Mesenchymal stem cell (in vitro differentiated cells and primary cell): ENCODE data around the gene LAMB4.

Experiments used
- DNase-seq: peaks from one replicate; pipeline ENCODE4 v3.0.0-alpha.2; 2013
- H2AFZ ChIP-seq: one replicate; pipeline ENCODE4 v1.6.1; 2013; ENCODE audit warnings: low read depth, mild to moderate bottlenecking, control low read depth, inconsistent platforms, low read length, moderate library complexity
- H2AK5ac ChIP-seq: 2 replicates; pipeline ENCODE4 v1.6.1; 2013; ENCODE audit warnings: low read length, moderate library complexity, mild to moderate bottlenecking, inconsistent platforms; ENCODE audit not compliant: severe bottlenecking
- H2BK120ac ChIP-seq: one replicate; pipeline ENCODE4 v1.6.1; 2013; ENCODE audit warnings: low read depth, mild to moderate bottlenecking, inconsistent platforms, low read length, moderate library complexity
- H2BK12ac ChIP-seq, 2 experiments: one replicate each; pipeline ENCODE4 v1.6.1; 2013; ENCODE audit warnings: inconsistent platforms in 2 of 2, low read length in 2 of 2, mild to moderate bottlenecking in 2 of 2, moderate library complexity in 2 of 2, control low read depth in 1 of 2
- H2BK15ac ChIP-seq: one replicate; pipeline ENCODE4 v1.6.1; 2013; ENCODE audit warnings: mild to moderate bottlenecking, low read depth, inconsistent platforms; ENCODE audit not compliant: poor library complexity, severe bottlenecking
- H2BK5ac ChIP-seq: 2 replicates; pipeline ENCODE4 v1.6.1; 2013; ENCODE audit warnings: low read depth, mild to moderate bottlenecking, low read length, control low read depth, inconsistent platforms; ENCODE audit not compliant: poor library complexity, severe bottlenecking
- H3K14ac ChIP-seq, 2 experiments: one replicate each; pipeline ENCODE4 v1.6.1; 2013; ENCODE audit warnings: inconsistent platforms in 2 of 2, low read length in 2 of 2, control low read depth in 1 of 2, mild to moderate bottlenecking in 1 of 2, moderate library complexity in 1 of 2
- H3K18ac ChIP-seq, 2 experiments: one replicate each; pipeline ENCODE4 v1.6.1; 2013; ENCODE audit warnings: inconsistent platforms in 2 of 2, low read length in 2 of 2, control low read depth in 1 of 2, low read depth in 1 of 2, mild to moderate bottlenecking in 1 of 2
- H3K23ac ChIP-seq, 2 experiments: one replicate each; pipeline ENCODE4 v1.6.1; 2013; ENCODE audit warnings: inconsistent platforms in 2 of 2, low read length in 2 of 2, mild to moderate bottlenecking in 2 of 2, moderate library complexity in 2 of 2, control low read depth in 1 of 2
- H3K27ac ChIP-seq: 2 replicates; pipeline ENCODE4 v1.5.1; 2013; ENCODE audit warnings: mild to moderate bottlenecking, moderate library complexity, low read length, control low read depth, inconsistent platforms; ENCODE audit not compliant: poor library complexity, severe bottlenecking
- H3K27me3 ChIP-seq, 2 experiments: 2 replicates each; pipeline versions ENCODE4 v1.6.1 to v1.7.0; 2013; ENCODE audit warnings: low read length in 2 of 2, mild to moderate bottlenecking in 2 of 2, moderate library complexity in 2 of 2, control low read depth in 1 of 2, inconsistent platforms in 1 of 2; ENCODE audit not compliant: control insufficient read depth in 1 of 2, insufficient read depth in 1 of 2
- H3K36me3 ChIP-seq, 2 experiments: 2 replicates each; pipeline versions ENCODE4 v1.6.1 to v1.7.0; 2013; ENCODE audit warnings: low read length in 2 of 2, control low read depth in 1 of 2, inconsistent platforms in 1 of 2, low read depth in 1 of 2, mild to moderate bottlenecking in 1 of 2; ENCODE audit not compliant: insufficient read depth in 2 of 2, control insufficient read depth in 1 of 2
- H3K4ac ChIP-seq, 2 experiments: one replicate each; pipeline ENCODE4 v1.6.1; 2013; ENCODE audit warnings: inconsistent platforms in 2 of 2, low read length in 2 of 2, mild to moderate bottlenecking in 2 of 2, moderate library complexity in 2 of 2, control low read depth in 1 of 2, low read depth in 1 of 2
- H3K4me1 ChIP-seq: 2 replicates; pipeline ENCODE4 v1.6.1; 2013; ENCODE audit warnings: low read depth, low read length, control low read depth; ENCODE audit not compliant: control insufficient read depth, insufficient read depth
- H3K4me2 ChIP-seq: 2 replicates; pipeline ENCODE4 v1.6.1; 2013; ENCODE audit warnings: low read length, mild to moderate bottlenecking, inconsistent platforms; ENCODE audit not compliant: poor library complexity, severe bottlenecking
- H3K4me3 ChIP-seq, 2 experiments: 2 replicates each; pipeline versions ENCODE4 v1.5.1 to v1.7.0; 2013; ENCODE audit warnings: low read length in 2 of 2, mild to moderate bottlenecking in 2 of 2, control low read depth in 1 of 2, low read depth in 1 of 2; ENCODE audit not compliant: insufficient read depth in 1 of 2
- H3K79me1 ChIP-seq: replicated peaks from 2 replicates; pipeline ENCODE4 v1.6.1; 2013; ENCODE audit warnings: mild to moderate bottlenecking, control low read depth, low read length, inconsistent platforms; ENCODE audit not compliant: poor library complexity, severe bottlenecking
- H3K9ac ChIP-seq: 2 replicates; pipeline ENCODE4 v1.7.0; 2013; ENCODE audit warnings: mild to moderate bottlenecking, low read length, moderate library complexity
- H3K9me3 ChIP-seq: 2 replicates; pipeline ENCODE4 v1.7.0; 2013; ENCODE audit warnings: mild to moderate bottlenecking, low read length; ENCODE audit not compliant: control insufficient read depth
- H4K8ac ChIP-seq: one replicate; pipeline ENCODE4 v1.6.1; 2013; ENCODE audit warnings: inconsistent platforms, mild to moderate bottlenecking, low read length, moderate library complexity
- H4K91ac ChIP-seq: one replicate; pipeline ENCODE4 v1.6.1; 2013; ENCODE audit warnings: mild to moderate bottlenecking, low read length, inconsistent platforms
- WGBS: methylation state at CpG from one replicate; pipeline ENCODE4 v1.1.7; 2013; ENCODE audit warnings: mixed read lengths; 5-methylcytosine and 5-hydroxymethylcytosine counted together

LAMB4 gene

GRCh38 chr7:108048422-108048821 lies 81.7 kb downstream of the LAMB4 start:
- H3K14ac ChIP-seq = no peak overlapping the region
- H3K23ac ChIP-seq = no peak overlapping the region
- no peak overlapping the region for H3K4me3 ChIP-seq
- no peak overlapping the region for H2BK5ac ChIP-seq
- no peaks in the 10 kb centered on the region for H3K4me1 ChIP-seq
- H3K4ac ChIP-seq = no peak overlapping the region
- H2BK15ac ChIP-seq = no peak overlapping the region
- H4K8ac ChIP-seq = no peak overlapping the region
- no peaks in the 10 kb centered on the region for H3K36me3 ChIP-seq
- no peak overlapping the region for H2AK5ac ChIP-seq
- no peak overlapping the region for H2AFZ ChIP-seq
- no peak overlapping the region for H3K4me2 ChIP-seq
- H3K18ac ChIP-seq = no peak overlapping the region
- no peaks in the 10 kb centered on the region for H3K79me1 ChIP-seq
- no peaks in the 10 kb centered on the region for H3K27me3 ChIP-seq
- H3K9me3 ChIP-seq = no peaks in the 10 kb centered on the region
- no peak overlapping the region for H3K9ac ChIP-seq
- H2BK12ac ChIP-seq = no peak overlapping the region
- H2BK120ac ChIP-seq = no peak overlapping the region
- 90% methylated on average over 3 of the region's 3 CpGs for WGBS
- DNase-seq = no peak
- no peak overlapping the region for H4K91ac ChIP-seq
- no peak overlapping the region for H3K27ac ChIP-seq

- Histone ChIP-seq H2BK120ac (no peak overlapping the region), H3K9ac (no peak overlapping the region), H2AFZ (no peak overlapping the region), H3K36me3 (no peaks in the 10 kb centered on the region), H3K18ac (no peak overlapping the region), H4K8ac (no peak overlapping the region), H3K79me1 (no peaks in the 10 kb centered on the region), H2BK12ac (no peak overlapping the region), H2AK5ac (no peak overlapping the region), H3K23ac (no peak overlapping the region), H3K27me3 (no peaks in the 10 kb centered on the region), H3K4me1 (no peaks in the 10 kb centered on the region), H3K4ac (no peak overlapping the region), H2BK15ac (no peak overlapping the region), H3K4me2 (no peak overlapping the region), H3K9me3 (no peaks in the 10 kb centered on the region), H3K4me3 (no peak overlapping the region), H3K14ac (no peak overlapping the region), H3K27ac (no peak overlapping the region), H2BK5ac (no peak overlapping the region), H4K91ac (no peak overlapping the region)
- no peak for DNase-seq
- WGBS = 78% methylated on average over 5 of the region's 6 CpGs
Measured at GRCh38 chr7:108046952-108047506, 83.1 kb downstream of the LAMB4 start.

- Histone ChIP-seq H3K4me1 (no peaks in the 10 kb centered on the region), H3K4me3 (no peak overlapping the region), H3K23ac (no peak overlapping the region), H3K4me2 (no peak overlapping the region), H2AK5ac (peak overlapping the region; percentile 73), H3K9me3 (no peaks in the 10 kb centered on the region), H3K14ac (no peak overlapping the region), H3K27ac (no peak overlapping the region), H3K27me3 (no peaks in the 10 kb centered on the region), H4K8ac (no peak overlapping the region), H3K79me1 (no peaks in the 10 kb centered on the region), H4K91ac (no peak overlapping the region), H2BK120ac (no peak overlapping the region), H3K18ac (peak overlapping the region in 1 of 2 experiments; percentile 49), H2AFZ (no peak overlapping the region), H2BK15ac (no peak overlapping the region), H2BK12ac (no peak overlapping the region), H2BK5ac (no peak overlapping the region), H3K4ac (no peak overlapping the region), H3K9ac (no peak overlapping the region), H3K36me3 (no peaks in the 10 kb centered on the region)
- 97% methylated on average over 1 of the region's 1 CpG for WGBS
- peak; percentile 43 for DNase-seq
Measured at GRCh38 chr7:108045669-108046068, 84.5 kb downstream of the LAMB4 start.

- Histone ChIP-seq H2BK15ac (no peak overlapping the region), H4K8ac (no peak overlapping the region), H2AFZ (no peak overlapping the region), H2AK5ac (no peak overlapping the region), H2BK120ac (no peak overlapping the region), H4K91ac (no peak overlapping the region), H3K36me3 (no peaks in the 10 kb centered on the region), H2BK12ac (no peak overlapping the region), H3K4ac (no peak overlapping the region), H3K9me3 (no peaks in the 10 kb centered on the region), H3K79me1 (no peaks in the 10 kb centered on the region), H3K23ac (no peak overlapping the region), H3K14ac (no peak overlapping the region), H2BK5ac (no peak overlapping the region), H3K4me1 (no peaks in the 10 kb centered on the region), H3K4me2 (no peak overlapping the region), H3K18ac (no peak overlapping the region), H3K27ac (no peak overlapping the region), H3K4me3 (no peak overlapping the region), H3K9ac (no peak overlapping the region), H3K27me3 (no peaks in the 10 kb centered on the region)
- peak; percentile 55 for DNase-seq
- no CpG with 5 or more reads among the region's 1 CpG for WGBS
Measured at GRCh38 chr7:108045154-108045553, 85.0 kb downstream of the LAMB4 start.
